HG03196 (cell line): Measurements from ENCODE around the gene IL1RAP.

ENCODE experiments used
- ATAC-seq: cut with Tn5 transposase; IDR thresholded peaks from one replicate; pipeline ENCODE4 v1.9.1; 2021; ENCODE audit not compliant: unreplicated experiment

The IL1RAP gene

GRCh38 chr3:190541008-190541407, 27.1 kb downstream of the IL1RAP start:
- ATAC-seq: no peak

GRCh38 chr3:190541560-190541959, 27.7 kb downstream of the IL1RAP start:
- ATAC-seq: no peak

GRCh38 chr3:190542846-190543245, 29.0 kb downstream of the IL1RAP start:
- ATAC-seq: no peak

GRCh38 chr3:190543671-190544070, 29.8 kb downstream of the IL1RAP start:
- ATAC-seq: no peak

GRCh38 chr3:190545191-190545590, 31.3 kb downstream of the IL1RAP start:
- no peak for ATAC-seq

GRCh38 chr3:190546881-190547510, 33.1 kb downstream of the IL1RAP start:
- no peak for ATAC-seq

- ATAC-seq: no peak
These were observed 34.3 kb downstream of the IL1RAP start for GRCh38 chr3:190548031-190548656.

- no peak for ATAC-seq
These were observed 38.1 kb downstream of the IL1RAP start for GRCh38 chr3:190552021-190552420.

- no peak for ATAC-seq
These were observed 39.3 kb downstream of the IL1RAP start for GRCh38 chr3:190552969-190553759.

- ATAC-seq: no peak
These were observed 40.3 kb downstream of the IL1RAP start for GRCh38 chr3:190554197-190554596.

- no peak for ATAC-seq
These were observed 42.5 kb downstream of the IL1RAP start for GRCh38 chr3:190556351-190556750.

GRCh38 chr3:190557296-190557695, 43.4 kb downstream of the IL1RAP start:
- no peak for ATAC-seq

- ATAC-seq: no peak
These were observed 44.4 kb downstream of the IL1RAP start for GRCh38 chr3:190558316-190558715.

GRCh38 chr3:190558796-190559195, 44.9 kb downstream of the IL1RAP start:
- no peak for ATAC-seq

- no peak for ATAC-seq
These were observed 46.4 kb downstream of the IL1RAP start for GRCh38 chr3:190560013-190560895.

- ATAC-seq: no peak
These were observed 49.1 kb downstream of the IL1RAP start for GRCh38 chr3:190562866-190563510.

- no peak for ATAC-seq
These were observed 50.3 kb downstream of the IL1RAP start for GRCh38 chr3:190564175-190564574.

GRCh38 chr3:190566043-190566933, 52.4 kb downstream of the IL1RAP start:
- ATAC-seq: peak; percentile 55

GRCh38 chr3:190568036-190568435, 54.2 kb downstream of the IL1RAP start:
- ATAC-seq: no peak

GRCh38 chr3:190574473-190574872, 60.6 kb downstream of the IL1RAP start:
- ATAC-seq: no peak
